HG02759 (cell line): ENCODE results near the gene CHST11.
A peak's percentile ranks its signal among the peaks of the same experiment; 100 is the strongest.

Experiments
- ATAC-seq: cut with Tn5 transposase; IDR thresholded peaks from one replicate; pipeline ENCODE4 v1.9.1; 2021; ENCODE audit warnings: mild to moderate bottlenecking, moderate library complexity; ENCODE audit not compliant: unreplicated experiment

CHST11 gene

GRCh38 chr12:104746467-104747088 lies 289.8 kb downstream of the CHST11 start:
- ATAC-seq: no peak

GRCh38 chr12:104747330-104747729 lies 290.6 kb downstream of the CHST11 start:
- ATAC-seq: no peak

GRCh38 chr12:104747955-104748354 lies 291.2 kb downstream of the CHST11 start:
- ATAC-seq: no peak

GRCh38 chr12:104748356-104748755 lies 291.6 kb downstream of the CHST11 start:
- no peak for ATAC-seq

GRCh38 chr12:104748790-104749189 lies 292.0 kb downstream of the CHST11 start:
- no peak for ATAC-seq

- no peak for ATAC-seq
Observed at GRCh38 chr12:104749545-104749944, 292.8 kb downstream of the CHST11 start.

GRCh38 chr12:104750061-104750460 lies 293.3 kb downstream of the CHST11 start:
- peak; percentile 67 for ATAC-seq

GRCh38 chr12:104751120-104751519 lies 294.4 kb downstream of the CHST11 start:
- ATAC-seq: peak; percentile 18

- peak; percentile 76 for ATAC-seq
Observed at GRCh38 chr12:104751594-104751993, 294.8 kb downstream of the CHST11 start.

- no peak for ATAC-seq
Observed at GRCh38 chr12:104752016-104752415, 295.3 kb downstream of the CHST11 start.

GRCh38 chr12:104752881-104753280 lies 296.1 kb downstream of the CHST11 start:
- ATAC-seq: no peak

GRCh38 chr12:104756901-104757300 lies 300.2 kb downstream of the CHST11 start:
- no peak for ATAC-seq

GRCh38 chr12:104758771-104759170 lies 302.0 kb downstream of the CHST11 start:
- no peak for ATAC-seq

GRCh38 chr12:104761091-104761490 lies 304.3 kb downstream of the CHST11 start:
- ATAC-seq: no peak

- ATAC-seq: no peak
Observed at GRCh38 chr12:104761611-104762010, 304.9 kb downstream of the CHST11 start.

- ATAC-seq: peak; percentile 56
Observed at GRCh38 chr12:104763168-104763805, 306.5 kb downstream of the CHST11 start.

GRCh38 chr12:104764225-104765091 lies 307.7 kb downstream of the CHST11 start:
- no peak for ATAC-seq

- no peak for ATAC-seq
Observed at GRCh38 chr12:104767261-104767660, 310.5 kb downstream of the CHST11 start.

- no peak for ATAC-seq
Observed at GRCh38 chr12:104768033-104768432, 311.3 kb downstream of the CHST11 start.

- ATAC-seq: no peak
Observed at GRCh38 chr12:104769144-104769561, 312.4 kb downstream of the CHST11 start.

GRCh38 chr12:104772336-104772735 lies 315.6 kb downstream of the CHST11 start:
- ATAC-seq: no peak

GRCh38 chr12:104775731-104776231 lies 319.0 kb downstream of the CHST11 start:
- no peak for ATAC-seq
